ENCODE data around the gene LYPLAL1.

Gene LYPLAL1

GRCh38 chr1:219159946-219160645 lies 13.6 kb upstream of the LYPLAL1 start:
- no peaks in the 10 kb centered on the region for H3K79me2 ChIP-seq (ENCODE audit: insufficient read depth, low read length)
- H3K9me3 ChIP-seq (ENCODE audit: insufficient read depth, low read length), result no peaks in the 10 kb centered on the region
- no peak overlapping the region for H2AFZ ChIP-seq (ENCODE audit: low read depth, low read length, severe bottlenecking)
- no peak overlapping the region for H3K9ac ChIP-seq (ENCODE audit: low read length)
- no peaks in the 10 kb centered on the region for H4K20me1 ChIP-seq (ENCODE audit: low read depth, low read length)
- TF ChIP-seq CTCF (IDR thresholded peaks at IDR 0.05; ENCODE audit: insufficient read depth, low read length, poor library complexity, severe bottlenecking) (no peak), EZH2phosphoT487 (conservative IDR thresholded peaks at IDR 0.05; ENCODE audit: low read length) (no peak)
- no peak overlapping the region for H3K4me2 ChIP-seq (ENCODE audit: low read depth, low read length, poor library complexity, severe bottlenecking)
- no peak overlapping the region for H3K27ac ChIP-seq (ENCODE audit: low read depth, low read length)
- H3K4me3 ChIP-seq (ENCODE audit: insufficient read depth, low read length, poor library complexity, severe bottlenecking), result no peak overlapping the region
- H3F3A ChIP-seq (ENCODE audit: insufficient read depth), result no peaks in the 10 kb centered on the region
- H3K9me2 ChIP-seq (replicated peaks; ENCODE audit: insufficient read depth, low read length), result no peaks in the 10 kb centered on the region
- no peaks in the 10 kb centered on the region for H3K27me3 ChIP-seq (ENCODE audit: low read length)
- no peaks in the 10 kb centered on the region for H3K36me3 ChIP-seq (ENCODE audit: low read length)

GRCh38 chr1:219160967-219161366 lies 12.7 kb upstream of the LYPLAL1 start:
- Histone ChIP-seq H3K9ac (ENCODE audit: low read length) (no peak overlapping the region), H2AFZ (ENCODE audit: low read depth, low read length, severe bottlenecking) (no peak overlapping the region), H3K79me2 (ENCODE audit: insufficient read depth, low read length) (no peaks in the 10 kb centered on the region), H3K9me3 (ENCODE audit: insufficient read depth, low read length) (no peaks in the 10 kb centered on the region), H4K20me1 (ENCODE audit: low read depth, low read length) (no peaks in the 10 kb centered on the region), H3K36me3 (ENCODE audit: low read length) (no peaks in the 10 kb centered on the region), H3K4me2 (ENCODE audit: low read depth, low read length, poor library complexity, severe bottlenecking) (no peak overlapping the region), H3K27ac (ENCODE audit: low read depth, low read length) (no peak overlapping the region), H3F3A (ENCODE audit: insufficient read depth) (no peaks in the 10 kb centered on the region), H3K4me3 (ENCODE audit: insufficient read depth, low read length, poor library complexity, severe bottlenecking) (no peak overlapping the region), H3K27me3 (ENCODE audit: low read length) (no peaks in the 10 kb centered on the region), H3K9me2 (replicated peaks; ENCODE audit: insufficient read depth, low read length) (no peaks in the 10 kb centered on the region)
- TF ChIP-seq EZH2phosphoT487 (conservative IDR thresholded peaks at IDR 0.05; ENCODE audit: low read length), result no peak

GRCh38 chr1:219161371-219161770 lies 12.3 kb upstream of the LYPLAL1 start:
- Histone ChIP-seq H3K9me3 (ENCODE audit: insufficient read depth, low read length) (no peaks in the 10 kb centered on the region), H2AFZ (ENCODE audit: low read depth, low read length, severe bottlenecking) (no peak overlapping the region), H3K9ac (ENCODE audit: low read length) (no peak overlapping the region), H3K4me3 (ENCODE audit: insufficient read depth, low read length, poor library complexity, severe bottlenecking) (no peak overlapping the region), H3K36me3 (ENCODE audit: low read length) (no peaks in the 10 kb centered on the region), H3K27me3 (ENCODE audit: low read length) (no peaks in the 10 kb centered on the region), H3K79me2 (ENCODE audit: insufficient read depth, low read length) (no peaks in the 10 kb centered on the region), H3F3A (ENCODE audit: insufficient read depth) (no peaks in the 10 kb centered on the region), H3K27ac (ENCODE audit: low read depth, low read length) (no peak overlapping the region), H3K9me2 (replicated peaks; ENCODE audit: insufficient read depth, low read length) (no peaks in the 10 kb centered on the region), H3K4me2 (ENCODE audit: low read depth, low read length, poor library complexity, severe bottlenecking) (no peak overlapping the region), H4K20me1 (ENCODE audit: low read depth, low read length) (no peaks in the 10 kb centered on the region)
- TF ChIP-seq CTCF (IDR thresholded peaks at IDR 0.05; ENCODE audit: insufficient read depth, low read length, poor library complexity, severe bottlenecking), result no peak

- TF ChIP-seq CTCF (IDR thresholded peaks at IDR 0.05; ENCODE audit: insufficient read depth, low read length, poor library complexity, severe bottlenecking) (no peak), EZH2phosphoT487 (conservative IDR thresholded peaks at IDR 0.05; ENCODE audit: low read length) (no peak)
- H3K27me3 ChIP-seq (ENCODE audit: low read length), result no peaks in the 10 kb centered on the region
- H3K36me3 ChIP-seq (ENCODE audit: low read length), result no peaks in the 10 kb centered on the region
- no peaks in the 10 kb centered on the region for H4K20me1 ChIP-seq (ENCODE audit: low read depth, low read length)
- H3F3A ChIP-seq (ENCODE audit: insufficient read depth), result no peaks in the 10 kb centered on the region
- H3K9ac ChIP-seq (ENCODE audit: low read length), result no peak overlapping the region
- H3K27ac ChIP-seq (ENCODE audit: low read depth, low read length), result no peak overlapping the region
- no peaks in the 10 kb centered on the region for H3K9me3 ChIP-seq (ENCODE audit: insufficient read depth, low read length)
- no peak overlapping the region for H2AFZ ChIP-seq (ENCODE audit: low read depth, low read length, severe bottlenecking)
- no peak overlapping the region for H3K4me3 ChIP-seq (ENCODE audit: insufficient read depth, low read length, poor library complexity, severe bottlenecking)
- H3K9me2 ChIP-seq (replicated peaks; ENCODE audit: insufficient read depth, low read length), result no peaks in the 10 kb centered on the region
- H3K4me2 ChIP-seq (ENCODE audit: low read depth, low read length, poor library complexity, severe bottlenecking), result no peak overlapping the region
- no peaks in the 10 kb centered on the region for H3K79me2 ChIP-seq (ENCODE audit: insufficient read depth, low read length)
These were observed 10.2 kb upstream of the LYPLAL1 start for GRCh38 chr1:219163401-219163954.

Measured in SU-DHL-6 (cell line).